RPMI7951 (cell line): ENCODE data around the gene ZNF462. TPM values are rescaled to one million over a fixed set of nuclear protein-coding genes. Genes with fewer than 3 reads are reported as not detected.
"Not testable (repeated sequence)": the region's sequence is repeated elsewhere in the genome, so short reads cannot be mapped to it uniquely, and the experiment has no call there.

ENCODE experiments used
- DNase-seq: peaks from one replicate; pipeline ENCODE4 v3.0.0-alpha.2; 2012; ENCODE audit warnings: low read depth
- total RNA-seq: library from RNA; depleted of rRNA; stranded (reverse); fragments of >200 nt; shearing (Covaris generic); gene quantifications from 2 replicates; pipeline ENCODE4 v1.2.3, GENCODE V29; 2014; rRNA removed

ZNF462 gene
- 10.0 and 14.2 TPM in 2 replicates for total RNA-seq

- DNase-seq = peak; percentile 81
Measured at GRCh38 chr9:106862821-106863720, at the start of gene ZNF462. ZNF462 (plus strand) TSS chr9:106863166; CDS start chr9:106923384, 60,218 bp downstream.

- peak; percentile 54 for DNase-seq
Measured at GRCh38 chr9:106816524-106816923, 46.4 kb upstream of the ZNF462 start.

GRCh38 chr9:106818034-106818433 is 44.9 kb upstream of the ZNF462 start:
- DNase-seq = no peak

- peak; percentile 20 for DNase-seq
Measured at GRCh38 chr9:106820866-106821265, 42.1 kb upstream of the ZNF462 start.

GRCh38 chr9:106828070-106828469 is 34.9 kb upstream of the ZNF462 start:
- no peak for DNase-seq

GRCh38 chr9:106828965-106829364 is 34.0 kb upstream of the ZNF462 start:
- no peak for DNase-seq

- DNase-seq = no peak
Measured at GRCh38 chr9:106829666-106830408, 33.1 kb upstream of the ZNF462 start.

- peak; percentile 28 for DNase-seq
Measured at GRCh38 chr9:106830527-106831150, 32.3 kb upstream of the ZNF462 start.

GRCh38 chr9:106834888-106835287 is 28.1 kb upstream of the ZNF462 start:
- no peak for DNase-seq

GRCh38 chr9:106835840-106836239 is 27.1 kb upstream of the ZNF462 start:
- no peak for DNase-seq

- DNase-seq = no peak
Measured at GRCh38 chr9:106843371-106843770, 19.6 kb upstream of the ZNF462 start.

GRCh38 chr9:106846307-106846706 is 16.7 kb upstream of the ZNF462 start:
- DNase-seq = no peak

GRCh38 chr9:106846857-106847256 is 16.1 kb upstream of the ZNF462 start:
- DNase-seq = peak; percentile 51

- not testable (repeated sequence) for DNase-seq
Measured at GRCh38 chr9:106851640-106852039, 11.3 kb upstream of the ZNF462 start.

- DNase-seq = no peak
Measured at GRCh38 chr9:106857811-106858470, 5.0 kb upstream of the ZNF462 start.

GRCh38 chr9:106859957-106860720 is 2.8 kb upstream of the ZNF462 start:
- peak; percentile 55 for DNase-seq

- peak; percentile 60 for DNase-seq
Measured at GRCh38 chr9:106860721-106861639, 2.0 kb upstream of the ZNF462 start.

GRCh38 chr9:106861640-106862109 is 1.3 kb upstream of the ZNF462 start:
- DNase-seq = no peak

- peak; percentile 55 for DNase-seq
Measured at GRCh38 chr9:106862110-106862820, 701 bp upstream of the ZNF462 start.
